Fibroblast of peridontal ligament (primary cell): ENCODE results near the gene TMEM182.
A peak's percentile ranks its signal among the peaks of the same experiment; 100 is the strongest.

Experiments used
- DNase-seq: peaks from one replicate; pipeline ENCODE4 v3.0.0-alpha.2; 2010; ENCODE audit errors: extremely low read depth

Gene TMEM182

DNA sequence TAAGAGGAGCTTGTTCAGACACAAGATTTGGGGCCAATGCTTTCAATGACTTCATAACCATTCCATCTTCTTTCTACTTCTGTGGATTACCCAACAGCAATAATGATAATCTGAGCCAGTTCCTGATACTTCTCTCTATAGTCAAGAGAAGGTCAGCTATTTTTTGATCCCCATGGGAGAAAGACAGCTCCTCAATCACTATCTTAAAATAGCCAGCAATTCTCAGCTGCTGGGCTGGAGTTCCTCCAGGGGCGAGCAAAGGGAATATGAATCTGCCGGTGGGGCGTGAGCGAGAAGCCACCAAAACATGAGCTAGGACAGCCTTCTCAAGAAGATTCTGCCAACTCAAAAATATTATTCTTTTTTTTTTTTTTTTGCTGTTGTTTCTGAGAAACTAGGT is at the start of gene TMEM182:
Gene TMEM182 (plus strand): TSS at position 269 of the 400 bp plus-strand sequence. CDS start 187 bp downstream, outside the sequence.
- DNase-seq, result peak; percentile 28

DNA sequence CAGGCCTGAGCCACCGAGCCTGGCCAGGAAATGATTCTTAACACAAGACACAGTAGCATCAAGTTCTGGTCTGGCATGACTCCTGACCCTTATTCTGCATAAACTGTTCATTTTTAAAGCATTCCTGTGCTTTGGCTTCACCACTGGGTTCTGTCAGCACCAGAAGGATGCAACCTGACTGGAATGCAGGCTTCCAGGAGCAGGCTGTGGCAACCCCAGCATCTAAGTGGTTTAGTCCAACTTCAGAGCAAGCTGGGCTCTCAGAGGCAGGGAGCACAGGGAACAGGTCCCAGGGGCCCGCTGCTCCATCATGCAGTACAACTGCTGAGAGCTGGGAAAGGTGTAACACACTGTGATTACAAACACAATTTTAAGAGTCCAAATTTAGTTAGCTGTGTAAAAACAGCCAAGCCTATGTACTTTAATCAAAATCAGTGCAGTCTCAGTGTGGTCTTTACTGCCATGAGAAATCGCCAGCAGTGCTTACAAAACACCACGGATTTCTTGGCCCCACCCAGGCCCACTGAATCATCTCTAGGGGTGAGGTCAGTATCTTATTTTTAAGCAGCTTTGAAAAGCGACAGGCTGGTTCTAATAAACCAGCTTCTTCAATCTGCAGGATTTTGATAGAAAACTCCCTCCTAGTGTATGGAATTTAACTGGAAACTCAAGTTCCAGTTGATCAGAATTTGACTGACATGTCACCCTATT is 44.4 kb upstream of the TMEM182 start:
- peak; percentile 77 for DNase-seq

GRCh38 chr2:102718387-102719316 is 43.2 kb upstream of the TMEM182 start:
- no peak for DNase-seq

GRCh38 chr2:102724016-102724490 is 37.8 kb upstream of the TMEM182 start:
- no peak for DNase-seq

- no peak for DNase-seq
Observed at GRCh38 chr2:102724553-102724952, 37.3 kb upstream of the TMEM182 start.

- DNase-seq, result no peak
Observed at GRCh38 chr2:102726128-102727087, 35.4 kb upstream of the TMEM182 start.

DNA sequence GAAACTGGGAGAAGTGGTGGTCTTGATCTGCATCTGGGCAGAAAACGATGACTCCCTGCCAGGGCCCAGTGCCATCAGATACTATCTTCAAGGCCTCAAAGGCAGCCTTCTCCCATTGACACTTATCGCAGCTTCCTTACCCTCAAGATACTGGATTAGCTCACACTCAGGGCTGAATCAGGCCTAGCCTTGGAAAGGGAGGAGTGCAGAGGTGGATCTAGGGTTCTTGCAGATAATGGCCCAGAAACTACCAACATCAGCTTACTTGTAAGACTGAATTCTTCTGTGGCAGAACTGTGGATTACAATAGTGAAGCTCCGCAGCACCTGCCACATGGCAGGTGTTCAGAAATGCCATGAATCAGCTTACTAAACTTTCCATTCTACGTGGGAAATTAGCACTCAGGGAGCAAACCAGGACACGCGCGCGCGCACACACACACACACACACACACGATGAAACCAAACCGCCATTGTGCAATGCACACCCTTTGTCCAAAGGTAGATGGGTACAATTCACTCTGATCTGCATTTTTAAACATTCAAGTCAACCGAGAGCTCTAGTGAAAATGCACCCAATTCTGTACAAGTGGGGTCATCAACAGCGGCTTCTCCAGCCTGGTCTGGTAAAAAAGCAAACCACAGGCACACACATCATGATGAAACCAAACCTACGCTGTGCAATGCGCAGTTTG is 26.3 kb upstream of the TMEM182 start:
- DNase-seq, result peak; percentile 5

GRCh38 chr2:102736110-102736409 is 25.8 kb upstream of the TMEM182 start:
- no peak for DNase-seq

- peak; percentile 40 for DNase-seq
Observed at GRCh38 chr2:102736410-102737409, 25.1 kb upstream of the TMEM182 start.

- no peak for DNase-seq
Observed at GRCh38 chr2:102737431-102737830, 24.4 kb upstream of the TMEM182 start.

GRCh38 chr2:102743259-102743658 is 18.6 kb upstream of the TMEM182 start:
- no peak for DNase-seq

- no peak for DNase-seq
Observed at GRCh38 chr2:102748107-102748506, 13.7 kb upstream of the TMEM182 start.

GRCh38 chr2:102749938-102750337 is 11.9 kb upstream of the TMEM182 start:
- no peak for DNase-seq

DNA sequence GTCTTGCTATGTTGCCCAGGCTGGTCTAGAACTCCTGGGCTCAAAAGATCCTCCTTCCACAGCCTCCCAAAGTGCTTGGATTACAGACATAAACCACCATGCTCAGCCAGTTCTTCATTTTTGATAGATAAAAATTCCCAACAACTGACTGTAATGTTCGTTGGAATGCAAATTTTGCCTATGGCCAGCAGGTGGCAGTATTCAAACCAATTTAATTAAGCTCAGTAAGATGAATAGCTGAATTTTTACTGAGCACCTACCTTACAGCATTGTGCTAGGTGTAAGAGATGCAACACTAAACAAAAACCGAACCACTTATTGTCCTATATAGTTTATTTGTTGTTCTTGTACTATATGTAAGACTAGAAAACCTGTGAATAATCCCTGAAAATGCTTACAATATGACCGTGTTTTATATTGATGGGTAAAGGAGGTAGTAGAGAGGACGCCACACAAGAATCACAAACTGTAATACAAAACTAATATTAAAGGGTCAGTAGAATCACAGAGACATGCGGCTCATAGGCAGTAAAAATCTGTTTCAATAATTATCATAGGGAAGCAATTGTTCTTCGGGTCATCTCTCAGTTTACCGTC is 8.2 kb upstream of the TMEM182 start:
- DNase-seq, result peak; percentile 71

- no peak for DNase-seq
Observed at GRCh38 chr2:102754456-102755145, 7.2 kb upstream of the TMEM182 start.

DNA sequence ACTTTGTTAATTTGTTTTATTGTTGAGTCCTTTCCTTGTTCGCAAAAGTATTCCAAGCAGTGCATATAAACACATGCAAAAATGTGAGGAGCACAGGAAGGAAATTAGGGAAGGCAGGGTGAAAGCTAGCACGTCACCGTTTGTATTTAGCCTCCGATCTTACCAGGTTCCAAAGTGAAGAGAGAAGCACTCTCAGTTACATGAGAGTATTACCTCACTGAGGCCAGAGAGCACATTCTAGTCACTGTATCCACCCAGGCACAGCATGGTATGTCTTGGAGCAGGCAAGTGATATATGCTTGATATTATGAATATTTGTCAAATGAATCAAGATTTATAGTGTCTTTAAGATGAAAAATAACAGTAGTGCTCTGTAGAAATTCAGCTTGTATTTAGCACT is 6.5 kb upstream of the TMEM182 start:
- no peak for DNase-seq

GRCh38 chr2:102758439-102758838 is 3.4 kb upstream of the TMEM182 start:
- DNase-seq, result peak; percentile 3

DNA sequence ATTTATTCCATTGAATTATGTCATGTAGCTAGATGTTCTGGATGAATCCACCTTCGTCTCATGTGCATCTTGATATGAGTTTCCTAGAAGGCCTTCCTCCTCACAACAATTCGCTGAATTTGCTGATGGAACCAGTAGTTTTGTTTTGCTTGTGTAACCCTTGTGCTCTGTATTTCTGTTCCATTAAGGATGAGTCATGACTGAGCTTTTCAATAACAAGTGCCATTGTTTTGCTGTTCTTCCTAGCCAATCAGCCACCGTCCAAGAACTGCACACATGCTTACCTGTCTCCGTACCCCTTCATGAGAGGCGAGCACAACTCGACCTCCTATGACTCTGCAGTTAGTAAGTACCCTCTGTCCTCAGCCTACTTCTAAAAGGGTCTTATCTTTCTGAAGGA is 2.3 kb downstream of the TMEM182 start:
- DNase-seq, result no peak

DNA sequence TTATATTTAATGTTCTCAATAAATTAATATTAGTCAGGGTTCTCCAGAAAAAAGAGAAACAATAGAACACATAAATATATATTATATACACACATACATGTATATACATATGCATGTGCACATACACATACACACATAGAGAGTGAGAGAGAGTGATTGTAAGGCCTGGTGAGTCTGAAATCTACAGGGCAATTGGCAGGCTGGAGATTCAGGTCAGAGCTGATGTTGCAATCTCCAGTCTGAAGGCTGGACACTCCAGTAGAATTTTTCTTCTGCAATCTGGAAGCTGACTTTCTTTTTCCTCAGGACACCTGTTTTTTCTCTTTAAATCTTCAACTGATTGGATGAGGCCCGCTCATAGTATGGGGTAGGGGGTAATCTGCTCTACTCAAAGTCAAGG is 3.2 kb downstream of the TMEM182 start:
- no peak for DNase-seq
